ENCODE measurements around the gene RASGEF1C. TPM values are rescaled to one million over a fixed set of nuclear protein-coding genes. Genes with fewer than 3 reads are reported as not detected.

RASGEF1C gene
- total and polyA plus RNA-seq, 8 donors, result 0.20 to 6.8 (median 0.86) TPM; not detected in 4

- Histone ChIP-seq H3K27me3 (peaks cover 0 to 1% (median 0%) of the 10 kb centered on the region in 3 donors), H3K4me1 (no peaks in the 10 kb centered on the region), H3K36me3 (peaks cover 0 to 8% (median 0%) of the 10 kb centered on the region in 4 donors), H3K9me3 (peaks cover 42 to 82% (median 79%) of the 10 kb centered on the region in 4 donors), H3K4me3 (no peak overlapping the region), H3K27ac (no peak overlapping the region)
- WGBS, 5 donors, result 91 to 98% (median 95%) methylated on average over 5 of the region's 5 CpGs
- no peak for DNase-seq
- TF ChIP-seq EP300 (IDR thresholded peaks at IDR 0.05) (no peak), POLR2A (IDR thresholded peaks at IDR 0.05) (no peak), CTCF (IDR thresholded peaks at IDR 0.05) (no peak), POLR2AphosphoS5 (IDR thresholded peaks at IDR 0.05) (no peak)
- intact Hi-C loops (cut with DNase I; ENCODE audit: low total_unique reads), result no loop called here
Measured at GRCh38 chr5:180217797-180218196, 8.8 kb upstream of the RASGEF1C start.

- peaks cover 38 to 71% (median 68%) of the 10 kb centered on the region in 4 donors for H3K9me3 ChIP-seq
- no peak overlapping the region for H3K4me3 ChIP-seq
- TF ChIP-seq POLR2A (IDR thresholded peaks at IDR 0.05), result no peak
- no peak for TF ChIP-seq CTCF (IDR thresholded peaks at IDR 0.05)
- TF ChIP-seq EP300 (IDR thresholded peaks at IDR 0.05), result no peak
- no peak for TF ChIP-seq POLR2AphosphoS5 (IDR thresholded peaks at IDR 0.05)
- H3K27me3 ChIP-seq, result peaks cover 0 to 12% (median 0%) of the 10 kb centered on the region in 3 donors
- peaks cover 0 to 1% (median 0%) of the 10 kb centered on the region in 4 donors for H3K36me3 ChIP-seq
- 92 to 95% (median 92%) methylated on average over 15 of the region's 15 CpGs for WGBS, 5 donors
- no peak for DNase-seq
- intact Hi-C loops (cut with DNase I; ENCODE audit: low total_unique reads), result no loop called here
- H3K4me1 ChIP-seq, result no peaks in the 10 kb centered on the region
- no peak overlapping the region for H3K27ac ChIP-seq
Measured at GRCh38 chr5:180216646-180217171, 7.7 kb upstream of the RASGEF1C start.

GRCh38 chr5:180215783-180216630, 7.0 kb upstream of the RASGEF1C start:
- no peak for TF ChIP-seq CTCF (IDR thresholded peaks at IDR 0.05)
- no peak for TF ChIP-seq POLR2AphosphoS5 (IDR thresholded peaks at IDR 0.05)
- no peak for TF ChIP-seq EP300 (IDR thresholded peaks at IDR 0.05)
- TF ChIP-seq POLR2A (IDR thresholded peaks at IDR 0.05), result no peak
- Histone ChIP-seq H3K27ac (no peak overlapping the region), H3K4me3 (no peak overlapping the region), H3K27me3 (peaks cover 0 to 19% (median 0%) of the 10 kb centered on the region in 3 donors), H3K9me3 (peaks cover 33 to 64% (median 61%) of the 10 kb centered on the region in 4 donors), H3K36me3 (no peaks in the 10 kb centered on the region), H3K4me1 (no peaks in the 10 kb centered on the region)
- DNase-seq, result no peak
- intact Hi-C loops (cut with DNase I; ENCODE audit: low total_unique reads), result no loop called here
- WGBS, 5 donors, result 81 to 93% (median 89%) methylated on average over 8 to 34 of the region's 34 CpGs

GRCh38 chr5:180214870-180215770, 6.1 kb upstream of the RASGEF1C start:
- H3K4me1 ChIP-seq, result no peaks in the 10 kb centered on the region
- no peak overlapping the region for H3K4me3 ChIP-seq
- no peak for TF ChIP-seq POLR2A (IDR thresholded peaks at IDR 0.05)
- no peak for TF ChIP-seq CTCF (IDR thresholded peaks at IDR 0.05)
- no peak for TF ChIP-seq EP300 (IDR thresholded peaks at IDR 0.05)
- TF ChIP-seq POLR2AphosphoS5 (IDR thresholded peaks at IDR 0.05), result no peak
- intact Hi-C loops (cut with DNase I; ENCODE audit: low total_unique reads), result no loop called here
- no peak for DNase-seq
- WGBS, 5 donors, result 90 to 93% (median 92%) methylated on average over 9 to 21 of the region's 21 CpGs
- no peaks in the 10 kb centered on the region for H3K36me3 ChIP-seq
- H3K27me3 ChIP-seq, result peaks cover 0 to 28% (median 0%) of the 10 kb centered on the region in 3 donors
- peaks cover 24 to 55% (median 52%) of the 10 kb centered on the region in 4 donors for H3K9me3 ChIP-seq
- H3K27ac ChIP-seq, result no peak overlapping the region
